CD4-positive, alpha-beta T cell (primary cell): Measurements from ENCODE around the gene CEP295NL. TPM values are rescaled to one million over a fixed set of nuclear protein-coding genes. Genes with fewer than 3 reads are reported as not detected.

Experiments
- ATAC-seq: fragments of 200-7000 bp; cut with Tn5 transposase; one replicate; pipeline ENCODE4 v1.10.0; 2022; ENCODE audit warnings: mild to moderate bottlenecking; ENCODE audit not compliant: poor library complexity
- CTCF ChIA-PET: fragments of 350-600 bp; sonication (Branson Sonifier 250); formaldehyde crosslinking; loops from one replicate; lab custom pipeline; 2021; ENCODE audit warnings: antibody characterized with exemption, inconsistent platforms; lab: Charles Lee
- POLR2A ChIA-PET: fragments of 350-600 bp; sonication (Branson Sonifier 250); formaldehyde crosslinking; loops from one replicate; lab custom pipeline; 2021; ENCODE audit warnings: antibody characterized with exemption, inconsistent platforms; lab: Charles Lee
- DNase-seq, 14 experiments: peaks; one replicate each; pipeline ENCODE4 v3.0.0-alpha.2; 2013 to 2020; ENCODE audit warnings: mixed read lengths in 2 of 14
- H3K27ac ChIP-seq, 2 donors: one replicate each; pipeline versions ENCODE4 v1.5.1 to v1.7.0; 2013; ENCODE audit warnings: low read length in 2 of 2, low read depth in 1 of 2, mild to moderate bottlenecking in 1 of 2
- H3K27me3 ChIP-seq, 2 experiments: 1 replicate in 1 of 2; 2 replicates in 1 of 2; pipeline versions ENCODE4 v1.6.1 to v1.7.0; 2013; ENCODE audit warnings: low read length in 2 of 2, control low read depth in 1 of 2, mild to moderate bottlenecking in 1 of 2, moderate library complexity in 1 of 2; ENCODE audit not compliant: insufficient read depth in 2 of 2, control insufficient read depth in 1 of 2
- H3K36me3 ChIP-seq: one replicate; pipeline ENCODE4 v1.6.1; 2013; ENCODE audit warnings: low read length, control low read depth; ENCODE audit not compliant: insufficient read depth
- H3K4me1 ChIP-seq: one replicate; pipeline ENCODE4 v1.6.1; 2013; ENCODE audit warnings: low read length, control low read depth; ENCODE audit not compliant: insufficient read depth
- H3K4me3 ChIP-seq: one replicate; pipeline ENCODE4 v1.5.1; 2013; ENCODE audit warnings: mild to moderate bottlenecking, low read length, moderate library complexity
- H3K9me3 ChIP-seq, 2 experiments: 1 replicate in 1 of 2; 2 replicates in 1 of 2; pipeline versions ENCODE4 v1.6.1 to v1.7.0; 2013; ENCODE audit warnings: low read length in 2 of 2, mild to moderate bottlenecking in 2 of 2, control low read depth in 1 of 2, moderate library complexity in 1 of 2; ENCODE audit not compliant: control insufficient read depth in 1 of 2, insufficient read depth in 1 of 2
- H3K27ac Mint-ChIP-seq: one replicate; pipeline ENCODE4 v1.8.0; 2020; ENCODE audit warnings: mixed read lengths
- H3K27me3 Mint-ChIP-seq: one replicate; pipeline ENCODE4 v1.8.0; 2021; ENCODE audit warnings: mixed read lengths
- H3K36me3 Mint-ChIP-seq: one replicate; pipeline ENCODE4 v1.8.0; 2021; ENCODE audit warnings: low read depth, mixed read lengths
- H3K4me1 Mint-ChIP-seq: one replicate; pipeline ENCODE4 v1.8.0; 2021; ENCODE audit warnings: low read depth, mixed read lengths
- H3K4me3 Mint-ChIP-seq: one replicate; pipeline ENCODE4 v1.8.0; 2020; ENCODE audit warnings: mild to moderate bottlenecking, mixed read lengths
- H3K9me3 Mint-ChIP-seq: one replicate; pipeline ENCODE4 v1.8.0; 2020; ENCODE audit warnings: mixed read lengths
- intact Hi-C, 2 experiments: fragments of 100-400 bp; cut with DNase I in 1 of 2; cut with micrococcal nuclease in 1 of 2; formaldehyde crosslinking; loops; one replicate each; pipeline versions ENCODE4 v1.15.1 to v1.9.0; 2023 to 2025; cut with DNase I, micrococcal nuclease
- total RNA-seq, 174 experiments: library from RNA in 2 of 174; stranded (reverse) in 2 of 174; gene quantifications; one replicate each; pipeline ENCODE4 v1.2.3 and lab custom pipeline; 2021 to 2026
- TF ChIP-seq, protein P1 (sequence below): fragments of 200-600 bp; IDR thresholded peaks from one replicate; pipeline ENCODE4 v1.8.0; 2022; ENCODE audit warnings: antibody characterized with exemption, mild to moderate bottlenecking

CEP295NL gene
- total RNA-seq, 2 experiments from 2014 or later, result 2.6 to 2.7 TPM

DNA sequence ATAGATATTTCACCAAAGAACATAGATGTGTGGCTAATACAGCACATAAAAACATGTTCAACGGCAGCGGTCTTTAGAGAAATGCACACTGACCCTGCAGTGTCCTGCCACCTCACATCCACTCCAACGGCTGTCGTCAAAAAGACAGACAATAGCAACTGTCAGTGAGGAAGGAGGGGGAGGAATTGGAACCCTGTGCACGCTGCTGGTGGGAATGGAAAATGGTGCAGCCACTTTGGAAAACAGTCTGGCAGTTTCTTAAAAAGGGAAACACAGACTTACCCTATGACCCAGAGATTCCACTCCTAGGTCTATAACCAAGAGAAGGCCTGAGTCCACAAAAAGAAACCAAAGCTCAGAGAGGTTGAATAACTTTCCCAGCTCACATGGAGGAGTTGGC, 7.7 kb downstream of the CEP295NL start:
- peaks cover 26% of the 10 kb centered on the region for H3K4me1 ChIP-seq
- peaks cover 24% of the 10 kb centered on the region for H3K4me1 Mint-ChIP-seq
- no peaks in the 10 kb centered on the region for H3K27me3 ChIP-seq
- H3K27ac ChIP-seq, result no peak overlapping the region
- no peak overlapping the region for H3K4me3 ChIP-seq
- no peak for DNase-seq
- H3K9me3 ChIP-seq, result no peaks in the 10 kb centered on the region
- TF ChIP-seq, protein P1, sequence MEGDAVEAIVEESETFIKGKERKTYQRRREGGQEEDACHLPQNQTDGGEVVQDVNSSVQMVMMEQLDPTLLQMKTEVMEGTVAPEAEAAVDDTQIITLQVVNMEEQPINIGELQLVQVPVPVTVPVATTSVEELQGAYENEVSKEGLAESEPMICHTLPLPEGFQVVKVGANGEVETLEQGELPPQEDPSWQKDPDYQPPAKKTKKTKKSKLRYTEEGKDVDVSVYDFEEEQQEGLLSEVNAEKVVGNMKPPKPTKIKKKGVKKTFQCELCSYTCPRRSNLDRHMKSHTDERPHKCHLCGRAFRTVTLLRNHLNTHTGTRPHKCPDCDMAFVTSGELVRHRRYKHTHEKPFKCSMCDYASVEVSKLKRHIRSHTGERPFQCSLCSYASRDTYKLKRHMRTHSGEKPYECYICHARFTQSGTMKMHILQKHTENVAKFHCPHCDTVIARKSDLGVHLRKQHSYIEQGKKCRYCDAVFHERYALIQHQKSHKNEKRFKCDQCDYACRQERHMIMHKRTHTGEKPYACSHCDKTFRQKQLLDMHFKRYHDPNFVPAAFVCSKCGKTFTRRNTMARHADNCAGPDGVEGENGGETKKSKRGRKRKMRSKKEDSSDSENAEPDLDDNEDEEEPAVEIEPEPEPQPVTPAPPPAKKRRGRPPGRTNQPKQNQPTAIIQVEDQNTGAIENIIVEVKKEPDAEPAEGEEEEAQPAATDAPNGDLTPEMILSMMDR, result no peak
- no peak overlapping the region for H3K27ac Mint-ChIP-seq
- no peaks in the 10 kb centered on the region for H3K27me3 Mint-ChIP-seq
- H3K36me3 Mint-ChIP-seq, result no peaks in the 10 kb centered on the region
- ChIA-PET POLR2A (no interaction called here), CTCF (no interaction called here)
- intact Hi-C loops, result no loop called here
- ATAC-seq, result no peak
- no peaks in the 10 kb centered on the region for H3K36me3 ChIP-seq
- no peaks in the 10 kb centered on the region for H3K9me3 Mint-ChIP-seq
- H3K4me3 Mint-ChIP-seq, result no peak overlapping the region

DNA sequence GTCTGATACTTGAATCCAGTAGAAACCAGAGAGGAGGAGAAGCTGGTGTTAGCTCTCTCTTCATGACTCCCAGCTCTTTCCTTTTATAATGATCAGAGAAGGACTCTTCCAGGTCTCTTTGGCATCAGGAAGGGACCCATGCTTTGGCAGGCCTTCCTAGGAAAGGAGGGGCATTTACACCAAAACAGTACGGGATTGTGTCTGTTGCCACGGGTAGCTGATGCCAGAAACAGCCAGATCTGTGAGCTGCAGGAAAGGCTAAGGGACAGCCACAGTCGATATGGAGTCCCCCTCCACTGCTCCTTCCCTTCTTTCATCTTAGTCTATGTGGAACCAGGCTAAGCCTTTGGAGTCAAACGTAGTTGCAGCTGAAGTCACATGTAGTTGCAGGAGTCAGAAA, 9.3 kb downstream of the CEP295NL start:
- CTCF ChIA-PET, result no interaction called here
- H3K27ac Mint-ChIP-seq, result peak overlapping the region; percentile 24

DNA sequence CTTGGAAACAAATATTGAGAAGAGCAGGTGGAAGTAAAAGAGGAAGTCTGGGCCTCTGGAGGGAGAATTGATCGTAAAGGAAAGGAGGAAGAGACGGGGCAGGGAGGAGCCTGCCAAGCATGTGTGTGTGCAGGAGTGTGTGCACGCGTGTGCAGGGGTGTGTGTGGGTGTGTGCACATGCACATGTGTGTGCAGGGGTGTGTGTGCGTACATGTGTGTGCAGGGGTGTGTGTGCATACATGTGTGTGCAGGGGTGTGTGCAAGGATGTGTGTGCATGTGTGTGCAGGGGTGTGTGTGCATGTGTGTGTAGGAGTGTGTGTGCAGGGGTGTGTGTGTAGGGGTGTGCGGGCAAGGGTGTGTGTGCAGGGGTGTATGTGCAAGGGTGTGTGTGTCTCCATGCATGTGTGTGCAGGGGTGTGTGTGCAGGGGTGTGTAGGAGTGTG, 10.0 kb downstream of the CEP295NL start:
- POLR2A ChIA-PET, result no interaction called here
- ATAC-seq, result no peak
- no peaks in the 10 kb centered on the region for H3K36me3 ChIP-seq
- intact Hi-C loops, result no loop called here
- H3K27ac ChIP-seq, result no peak overlapping the region
- Mint-ChIP-seq H3K27me3 (no peaks in the 10 kb centered on the region), H3K4me3 (no peak overlapping the region), H3K36me3 (no peaks in the 10 kb centered on the region), H3K27ac (peak overlapping the region; percentile 83), H3K9me3 (no peaks in the 10 kb centered on the region), H3K4me1 (peaks cover 43% of the 10 kb centered on the region)
- H3K4me1 ChIP-seq, result peaks cover 46% of the 10 kb centered on the region
- CTCF ChIA-PET, result no interaction called here
- TF ChIP-seq, protein P1, result no peak
- no peak for DNase-seq
- no peaks in the 10 kb centered on the region for H3K9me3 ChIP-seq
- no peak overlapping the region for H3K4me3 ChIP-seq
- no peaks in the 10 kb centered on the region for H3K27me3 ChIP-seq

More for the DNA sequence above, 9.3 kb downstream of the CEP295NL start:
- intact Hi-C loops, result no loop called here
- no peaks in the 10 kb centered on the region for H3K9me3 Mint-ChIP-seq
- no peaks in the 10 kb centered on the region for H3K27me3 ChIP-seq
- H3K4me3 Mint-ChIP-seq, result peak overlapping the region; percentile 20
- H3K27me3 Mint-ChIP-seq, result no peaks in the 10 kb centered on the region
- H3K27ac ChIP-seq, result no peak overlapping the region
- ATAC-seq (no peak), DNase-seq (no peak)
- H3K36me3 ChIP-seq, result no peaks in the 10 kb centered on the region
- no peaks in the 10 kb centered on the region for H3K9me3 ChIP-seq
- H3K4me1 ChIP-seq, result peaks cover 43% of the 10 kb centered on the region
- TF ChIP-seq, protein P1, result no peak
- H3K36me3 Mint-ChIP-seq, result no peaks in the 10 kb centered on the region
- H3K4me1 Mint-ChIP-seq, result peaks cover 40% of the 10 kb centered on the region
- no peak overlapping the region for H3K4me3 ChIP-seq
- POLR2A ChIA-PET, result no interaction called here
